Gastrocnemius medialis (tissue), 4 donors: ENCODE measurements around the gene SLC22A1.

Experiments
- CTCF ChIP-seq, 5 experiments: fragments of 450-650 bp in 3 of 5; fragments of 200-600 bp in 2 of 5; sonication (generic) in 2 of 5; IDR thresholded peaks in 4 of 5; conservative IDR thresholded peaks in 1 of 5; 1 replicate in 4 of 5; 2 replicates in 1 of 5; pipeline ENCODE4 v1.5.1; 2016 to 2019; ENCODE audit warnings: antibody characterized with exemption in 5 of 5, mild to moderate bottlenecking in 3 of 5, moderate library complexity in 3 of 5
- POLR2A ChIP-seq, 2 donors: fragments of 450-650 bp; IDR thresholded peaks; one replicate each; pipeline ENCODE4 v1.6.1; 2017; ENCODE audit warnings: antibody characterized with exemption in 2 of 2, mild to moderate bottlenecking in 2 of 2, moderate library complexity in 2 of 2

GRCh38 chr6:160093946-160094345 is 27.7 kb upstream of the SLC22A1 start:
- no peak for TF ChIP-seq CTCF (IDR thresholded peaks at IDR 0.05 in 4 of 5, conservative IDR thresholded peaks at IDR 0.05 in 1 of 5)
- no peak for TF ChIP-seq POLR2A (IDR thresholded peaks at IDR 0.05)
